NK-92 treated with Interleukin-12 subunit alpha and Interleukin-12 subunit beta, amount 100 ng/mL, for 24 hours (cell line): ENCODE results near the gene SEMA3E.
"Not testable (repeated sequence)": the region's sequence is repeated elsewhere in the genome, so short reads cannot be mapped to it uniquely, and the experiment has no call there.

Source experiments
- DNase-seq: peaks from one replicate; lab custom pipeline; 2025; lab: John Stamatoyannopoulos, UW

The SEMA3E gene

GRCh38 chr7:83486536-83486935 lies 162.4 kb downstream of the SEMA3E start:
- no peak for DNase-seq

GRCh38 chr7:83484826-83485225 lies 164.1 kb downstream of the SEMA3E start:
- no peak for DNase-seq

GRCh38 chr7:83484266-83484665 lies 164.7 kb downstream of the SEMA3E start:
- DNase-seq, result no peak

DNA sequence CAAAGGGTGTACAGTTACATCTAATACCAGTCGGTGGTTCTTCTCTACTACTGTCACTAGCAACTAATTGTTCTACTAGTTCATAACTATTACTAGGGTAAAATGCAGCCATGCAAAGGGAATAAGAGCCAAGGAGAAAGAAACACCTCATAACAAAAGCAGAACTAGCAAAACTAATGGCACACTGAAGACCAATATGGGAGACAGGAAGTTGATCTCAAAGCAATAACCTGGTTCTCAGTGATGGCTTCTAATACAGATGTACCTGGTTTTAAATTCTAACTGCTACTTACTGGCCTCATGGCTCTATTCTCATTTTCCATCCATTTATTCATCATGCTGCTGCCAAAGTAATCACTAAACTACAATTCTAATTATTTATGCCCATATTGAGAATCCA lies 170.3 kb downstream of the SEMA3E start:
- DNase-seq, result no peak

DNA sequence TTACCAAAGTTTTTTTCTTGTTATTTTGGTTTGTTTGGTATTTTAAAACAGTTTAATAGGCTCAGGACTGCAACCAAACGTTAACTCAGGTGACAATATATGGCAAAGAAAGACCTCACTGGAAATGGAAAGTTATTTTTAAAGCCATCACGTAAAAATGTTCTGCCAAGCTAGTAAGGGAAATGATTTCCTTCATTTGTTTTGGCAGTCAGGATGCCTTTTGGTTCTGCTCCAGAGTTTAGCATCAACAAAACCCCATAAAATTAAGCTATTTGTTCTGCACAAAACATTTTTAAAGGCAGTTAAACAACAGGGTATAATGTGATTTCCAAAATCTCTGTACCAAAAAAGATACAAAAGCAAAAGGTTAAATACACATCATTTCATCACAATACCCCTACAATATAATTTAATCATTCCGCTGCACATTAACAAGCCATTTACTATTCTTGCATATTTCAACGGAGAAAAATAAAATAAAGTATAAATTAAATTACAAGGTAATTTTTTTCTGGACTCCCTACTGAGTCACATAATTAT lies 172.4 kb downstream of the SEMA3E start:
- DNase-seq, result no peak

- DNase-seq, result no peak
Observed at GRCh38 chr7:83475420-83475819, 173.5 kb downstream of the SEMA3E start.

DNA sequence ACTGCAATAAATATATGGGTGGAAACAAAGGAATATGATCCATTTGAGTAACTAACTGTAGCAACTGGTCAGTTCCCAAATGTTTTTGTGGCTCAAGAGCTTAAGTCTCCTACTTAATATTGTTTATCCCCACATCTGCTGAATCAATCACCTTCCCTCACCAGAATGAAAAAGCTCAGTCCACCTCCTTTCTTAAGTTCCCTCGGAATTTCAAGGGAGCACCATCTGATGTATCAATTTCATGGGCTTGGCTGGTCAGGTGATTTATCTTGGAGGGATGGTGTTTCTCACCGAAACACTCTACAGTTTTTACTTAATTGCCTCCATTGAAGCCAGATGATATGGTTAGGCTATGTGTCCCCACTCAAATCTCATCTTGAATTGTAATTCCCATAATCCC lies 176.6 kb downstream of the SEMA3E start:
- no peak for DNase-seq

GRCh38 chr7:83469491-83469890 lies 179.4 kb downstream of the SEMA3E start:
- no peak for DNase-seq

GRCh38 chr7:83469076-83469475 lies 179.9 kb downstream of the SEMA3E start:
- DNase-seq, result no peak

- DNase-seq, result peak; percentile 17
Observed at GRCh38 chr7:83468251-83468739, 180.6 kb downstream of the SEMA3E start.

- DNase-seq, result no peak
Observed at GRCh38 chr7:83467493-83467892, 181.4 kb downstream of the SEMA3E start.

GRCh38 chr7:83466956-83467355 lies 182.0 kb downstream of the SEMA3E start:
- DNase-seq, result no peak

DNA sequence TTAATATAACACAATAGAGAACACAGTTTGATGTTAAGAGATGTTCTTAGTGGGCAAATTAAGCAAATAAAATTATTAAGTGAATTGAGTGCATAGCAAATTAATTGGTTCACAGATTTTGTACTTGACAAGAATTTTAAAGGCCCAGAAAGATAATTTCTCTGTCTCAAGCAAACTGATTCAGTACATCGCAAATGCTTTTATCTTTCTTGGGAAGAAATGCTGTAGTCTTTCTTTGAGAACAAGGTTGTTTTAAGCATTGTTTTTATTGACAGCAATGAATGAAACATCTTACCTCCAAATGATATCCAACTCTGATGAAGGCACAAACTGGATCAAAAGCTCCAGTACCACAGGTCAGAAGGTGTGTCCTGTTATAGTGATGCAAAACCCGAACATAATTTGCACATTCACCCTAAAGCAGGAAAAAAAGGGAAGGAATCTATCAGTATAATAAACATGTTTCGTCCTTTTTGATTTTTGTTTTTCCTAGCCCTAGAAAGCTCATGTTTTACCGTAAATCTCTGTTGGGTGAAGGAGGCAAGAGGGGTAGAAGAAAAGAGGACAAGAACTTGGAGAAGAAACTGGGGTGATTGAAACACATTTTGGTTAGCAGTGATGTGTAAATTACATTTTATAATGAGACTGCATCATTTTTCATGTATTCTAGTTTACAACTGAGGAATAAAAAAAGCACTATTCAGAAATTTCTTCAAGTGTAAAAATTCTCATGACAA lies 182.6 kb downstream of the SEMA3E start:
- no peak for DNase-seq

DNA sequence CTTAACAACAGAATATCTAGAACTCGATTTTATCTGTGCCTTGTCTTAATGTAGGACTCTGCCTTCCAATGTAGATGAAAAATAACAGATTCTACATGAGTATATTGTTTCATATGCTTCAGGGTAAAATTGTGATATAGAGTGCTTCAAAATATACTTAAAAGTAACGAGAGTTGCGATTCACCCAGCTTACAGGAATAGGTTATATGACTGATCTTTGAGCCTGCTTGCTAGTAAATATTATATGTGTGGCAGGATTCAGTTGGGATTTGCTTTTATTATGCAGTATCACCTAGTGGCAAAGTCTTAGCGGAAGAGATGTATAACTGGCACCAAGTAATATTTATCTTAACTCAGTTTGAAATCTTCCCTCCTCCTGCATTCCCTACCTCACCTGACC lies 183.3 kb downstream of the SEMA3E start:
- no peak for DNase-seq

DNA sequence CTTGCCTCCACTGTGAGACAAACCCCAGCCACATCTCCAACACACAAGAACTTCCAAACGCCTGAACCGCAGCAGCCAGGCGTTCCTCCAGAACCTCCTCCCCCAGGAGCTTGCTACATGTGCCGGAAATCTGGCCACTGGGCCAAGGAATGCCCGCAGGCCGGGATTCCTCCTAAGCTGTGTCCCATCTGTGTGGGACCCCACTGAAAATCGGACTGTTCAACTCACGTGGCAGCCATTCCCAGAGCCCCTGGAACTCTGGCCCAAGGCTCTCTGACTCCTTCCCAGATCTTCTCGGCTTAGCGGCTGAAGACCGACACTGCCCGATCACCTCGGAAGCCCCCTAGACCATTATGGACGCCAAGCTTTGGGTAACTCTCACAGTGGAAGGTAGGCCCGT lies 187.1 kb downstream of the SEMA3E start:
- DNase-seq, result not testable (repeated sequence)

- DNase-seq, result not testable (repeated sequence)
Observed at GRCh38 chr7:83459930-83460653, 188.8 kb downstream of the SEMA3E start.

- DNase-seq, result not testable (repeated sequence)
Observed at GRCh38 chr7:83459101-83459929, 189.6 kb downstream of the SEMA3E start.

- no peak for DNase-seq
Observed at GRCh38 chr7:83457022-83457892, 191.7 kb downstream of the SEMA3E start.

GRCh38 chr7:83456413-83456812 lies 192.5 kb downstream of the SEMA3E start:
- no peak for DNase-seq

DNA sequence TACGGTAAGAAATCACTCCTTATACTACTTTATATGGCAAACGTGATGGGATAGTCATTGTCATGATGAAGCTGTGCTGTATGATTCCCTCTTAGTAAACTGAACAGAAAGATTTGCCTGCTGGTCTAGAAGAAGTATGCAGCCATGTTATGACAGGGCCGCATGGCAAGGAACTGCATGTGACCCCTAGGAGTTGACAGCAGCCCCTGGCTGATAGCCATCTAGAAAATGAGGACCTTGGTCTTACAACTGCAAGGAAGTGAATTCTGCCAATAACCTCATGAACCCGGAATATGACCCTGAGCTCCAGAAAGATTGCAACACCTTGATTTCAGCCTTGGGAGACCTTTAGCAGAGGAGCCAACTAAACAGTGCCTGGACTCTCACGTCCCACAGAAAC lies 193.3 kb downstream of the SEMA3E start:
- DNase-seq, result no peak

GRCh38 chr7:83452256-83452655 lies 196.7 kb downstream of the SEMA3E start:
- DNase-seq, result no peak
